HEK293T (cell line): ENCODE measurements around the gene EPB41L3.

Experiments
- BHLHE40 ChIP-seq: fragments of 450-650 bp; IDR thresholded peaks from 2 replicates; pipeline ENCODE4 v1.6.1; 2016; ENCODE audit warnings: mild to moderate bottlenecking, moderate library complexity, borderline replicate concordance
- ELF4 ChIP-seq: fragments of 450-650 bp; IDR thresholded peaks from 2 replicates; pipeline ENCODE4 v1.6.1; 2017; ENCODE audit warnings: antibody characterized with exemption
- FOXA1 ChIP-seq: fragments of 450-650 bp; IDR thresholded peaks from 2 replicates; pipeline ENCODE4 v1.6.1; 2016; ENCODE audit warnings: mild to moderate bottlenecking
- TARDBP ChIP-seq: fragments of 450-650 bp; IDR thresholded peaks from 2 replicates; pipeline ENCODE4 v1.6.1; 2016

DNA sequence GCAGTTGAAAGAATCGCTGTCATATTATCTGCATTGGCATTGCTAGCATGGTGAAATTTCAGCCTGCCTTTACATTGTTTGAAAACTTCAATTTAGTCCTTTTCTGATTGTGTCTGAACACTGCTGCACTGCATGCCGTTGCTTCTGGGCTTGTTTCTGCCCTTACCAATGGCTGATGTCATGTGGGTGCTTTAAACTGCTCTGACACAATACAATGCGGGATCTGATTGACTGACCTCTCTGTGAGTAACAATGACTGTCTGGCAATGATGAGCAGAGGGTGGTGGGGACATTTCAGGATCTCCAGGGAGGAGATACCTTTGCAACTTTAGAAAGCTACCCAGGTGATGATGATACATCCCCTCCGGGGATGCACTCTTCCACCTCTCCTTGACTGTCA, 128.8 kb downstream of the EPB41L3 start:
- TF ChIP-seq TARDBP (no peak), FOXA1 (no peak), ELF4 (no peak), BHLHE40 (no peak)
